MM.1S (cell line): ENCODE data around the gene CD99L2.

ENCODE experiments used
- CTCF ChIP-seq: fragments of 300-600 bp; sonication (generic); IDR thresholded peaks from 2 replicates; pipeline ENCODE4 v1.5.1; 2016; ENCODE audit warnings: antibody characterized with exemption, low read length, mixed read lengths
- EZH2 ChIP-seq: fragments of 300-600 bp; sonication (generic); optimal IDR thresholded peaks from 2 replicates; pipeline ENCODE3; 2017; ENCODE audit warnings: low read depth, mild to moderate bottlenecking, antibody characterized with exemption, low read length, mixed read lengths

GRCh38 chrX:150765237-150765636, 133.2 kb downstream of the CD99L2 start:
- TF ChIP-seq CTCF (no peak), EZH2 (no peak)
